Stimulated activated CD8-positive, alpha-beta memory T cell treated with anti-CD3 and anti-CD28 coated beads, Interleukin-4, amount 100 ng/mL, for 48 hours (primary cell): Measurements from ENCODE around the gene SPTBN4.
"Not testable (repeated sequence)": the region's sequence is repeated elsewhere in the genome, so short reads cannot be mapped to it uniquely, and the experiment has no call there.

Source experiments
- DNase-seq: peaks from one replicate; pipeline ENCODE4 v3.0.0-alpha.2; 2020

SPTBN4 gene

GRCh38 chr19:40590464-40591265 lies 123.9 kb downstream of the SPTBN4 start:
- no peak for DNase-seq

- not testable (repeated sequence) for DNase-seq
Observed at GRCh38 chr19:40591724-40592123, 124.9 kb downstream of the SPTBN4 start.

GRCh38 chr19:40592170-40592569 lies 125.4 kb downstream of the SPTBN4 start:
- no peak for DNase-seq

- no peak for DNase-seq
Observed at GRCh38 chr19:40594255-40594654, 127.5 kb downstream of the SPTBN4 start.

GRCh38 chr19:40594657-40595091 lies 127.9 kb downstream of the SPTBN4 start:
- DNase-seq, result no peak

- no peak for DNase-seq
Observed at GRCh38 chr19:40596608-40597328, 130.0 kb downstream of the SPTBN4 start.

GRCh38 chr19:40597329-40597838 lies 130.6 kb downstream of the SPTBN4 start:
- no peak for DNase-seq

GRCh38 chr19:40598121-40598917 lies 131.5 kb downstream of the SPTBN4 start:
- peak; percentile 95 for DNase-seq

GRCh38 chr19:40598918-40599307 lies 132.1 kb downstream of the SPTBN4 start:
- no peak for DNase-seq

GRCh38 chr19:40599331-40599901 lies 132.6 kb downstream of the SPTBN4 start:
- DNase-seq, result no peak

GRCh38 chr19:40599902-40600569 lies 133.2 kb downstream of the SPTBN4 start:
- DNase-seq, result no peak

- DNase-seq, result no peak
Observed at GRCh38 chr19:40600570-40601133, 133.9 kb downstream of the SPTBN4 start.

- DNase-seq, result no peak
Observed at GRCh38 chr19:40601134-40601974, 134.6 kb downstream of the SPTBN4 start, which contains the start of gene LTBP4. Gene LTBP4, plus strand, starts transcription at chr19:40601369. Its CDS starts 19 bp downstream, at chr19:40601388.

GRCh38 chr19:40603071-40603388 lies 136.2 kb downstream of the SPTBN4 start:
- no peak for DNase-seq

GRCh38 chr19:40603389-40604170 lies 136.8 kb downstream of the SPTBN4 start:
- DNase-seq, result peak; percentile 98

GRCh38 chr19:40604171-40604646 lies 137.4 kb downstream of the SPTBN4 start:
- no peak for DNase-seq

- no peak for DNase-seq
Observed at GRCh38 chr19:40604647-40605215, 137.9 kb downstream of the SPTBN4 start.

GRCh38 chr19:40605216-40605971 lies 138.6 kb downstream of the SPTBN4 start:
- peak; percentile 81 for DNase-seq
